Calu3 (cell line): ENCODE data around the gene VAC14. TPM values are rescaled to one million over a fixed set of nuclear protein-coding genes. Genes with fewer than 3 reads are reported as not detected.

Source experiments
- BruUV-seq: library from RNA; stranded (reverse); fragments of 400-500 nt; replicated peaks from 2 replicates; lab custom pipeline; 2021; lab: Mats Ljungman, UMichigan
- CTCF ChIA-PET: fragments of 300-600 bp; sonication (Branson Sonifier 250); formaldehyde crosslinking; loops from one replicate; lab custom pipeline; 2022; ENCODE audit warnings: antibody characterized with exemption; lab: Charles Lee
- DNase-seq: peaks from one replicate; pipeline ENCODE4 v3.0.0; 2022
- H3K27ac Mint-ChIP-seq: one replicate; pipeline ENCODE4 v1.8.0; 2022; ENCODE audit warnings: mixed read lengths; ENCODE audit not compliant: unreplicated experiment
- H3K27me3 Mint-ChIP-seq: one replicate; pipeline ENCODE4 v1.8.0; 2022; ENCODE audit warnings: mixed read lengths; ENCODE audit not compliant: unreplicated experiment
- H3K36me3 Mint-ChIP-seq: one replicate; pipeline ENCODE4 v1.8.0; 2022; ENCODE audit warnings: mild to moderate bottlenecking, moderate library complexity, mixed read lengths; ENCODE audit not compliant: insufficient read depth, unreplicated experiment
- H3K4me1 Mint-ChIP-seq: one replicate; pipeline ENCODE4 v1.8.0; 2022; ENCODE audit warnings: mild to moderate bottlenecking, low read depth, mixed read lengths; ENCODE audit not compliant: unreplicated experiment
- H3K4me3 Mint-ChIP-seq: one replicate; pipeline ENCODE4 v1.8.0; 2022; ENCODE audit warnings: mild to moderate bottlenecking, low read depth, moderate library complexity, mixed read lengths; ENCODE audit not compliant: unreplicated experiment
- H3K9me3 Mint-ChIP-seq: one replicate; pipeline ENCODE4 v1.8.0; 2022; ENCODE audit warnings: low read depth, mixed read lengths; ENCODE audit not compliant: unreplicated experiment
- CTCF ChIP-seq: fragments of 200-600 bp; IDR thresholded peaks from one replicate; pipeline ENCODE4 v1.8.0; 2022; ENCODE audit warnings: antibody characterized with exemption; ENCODE audit not compliant: unreplicated experiment
- intact Hi-C: fragments of 100-400 bp; cut with micrococcal nuclease; formaldehyde crosslinking; loops from one replicate; pipeline ENCODE4 v1.10.0; 2022; ENCODE audit not compliant: unreplicated experiment
- total RNA-seq: library from RNA; stranded (reverse); gene quantifications from 2 replicates; pipeline ENCODE4 v1.2.3, GENCODE V29; 2022

The VAC14 gene
- total RNA-seq, 1 experiment from 2014 or later: 63.8 TPM

- CTCF ChIA-PET: no interaction called here
- H3K4me1 Mint-ChIP-seq: no peaks in the 10 kb centered on the region
- no peak overlapping the region for H3K27ac Mint-ChIP-seq
- no TSS peak for BruUV-seq
- H3K9me3 Mint-ChIP-seq: no peaks in the 10 kb centered on the region
- H3K27me3 Mint-ChIP-seq: no peaks in the 10 kb centered on the region
- DNase-seq: no peak
- intact Hi-C loops: no loop called here
- no peak overlapping the region for H3K4me3 Mint-ChIP-seq
- H3K36me3 Mint-ChIP-seq: no peaks in the 10 kb centered on the region
- no peak for TF ChIP-seq CTCF
Observed at GRCh38 chr16:70728150-70728549, 72.8 kb downstream of the VAC14 start.

GRCh38 chr16:70726892-70727361 is 74.0 kb downstream of the VAC14 start:
- Mint-ChIP-seq H3K4me3 (no peak overlapping the region), H3K9me3 (no peaks in the 10 kb centered on the region), H3K27me3 (no peaks in the 10 kb centered on the region), H3K27ac (no peak overlapping the region), H3K36me3 (no peaks in the 10 kb centered on the region), H3K4me1 (no peaks in the 10 kb centered on the region)
- CTCF ChIA-PET: no interaction called here
- intact Hi-C loops: no loop called here
- BruUV-seq: no TSS peak
- DNase-seq: no peak
- TF ChIP-seq CTCF: no peak

GRCh38 chr16:70725912-70726828 is 74.8 kb downstream of the VAC14 start:
- no peak for TF ChIP-seq CTCF
- H3K27ac Mint-ChIP-seq: no peak overlapping the region
- no TSS peak for BruUV-seq
- no peaks in the 10 kb centered on the region for H3K27me3 Mint-ChIP-seq
- no peaks in the 10 kb centered on the region for H3K36me3 Mint-ChIP-seq
- intact Hi-C loops: no loop called here
- no peak for DNase-seq
- no peaks in the 10 kb centered on the region for H3K4me1 Mint-ChIP-seq
- no peaks in the 10 kb centered on the region for H3K9me3 Mint-ChIP-seq
- no peak overlapping the region for H3K4me3 Mint-ChIP-seq
- CTCF ChIA-PET: no interaction called here

- H3K27me3 Mint-ChIP-seq: no peaks in the 10 kb centered on the region
- CTCF ChIA-PET: no interaction called here
- no peak for TF ChIP-seq CTCF
- H3K27ac Mint-ChIP-seq: no peak overlapping the region
- intact Hi-C loops: no loop called here
- no peaks in the 10 kb centered on the region for H3K4me1 Mint-ChIP-seq
- H3K36me3 Mint-ChIP-seq: no peaks in the 10 kb centered on the region
- BruUV-seq: no TSS peak
- H3K9me3 Mint-ChIP-seq: no peaks in the 10 kb centered on the region
- no peak for DNase-seq
- no peak overlapping the region for H3K4me3 Mint-ChIP-seq
Observed at GRCh38 chr16:70725024-70725911, 75.7 kb downstream of the VAC14 start.
